ENCODE results near the gene PADI1.

The PADI1 gene

DNA sequence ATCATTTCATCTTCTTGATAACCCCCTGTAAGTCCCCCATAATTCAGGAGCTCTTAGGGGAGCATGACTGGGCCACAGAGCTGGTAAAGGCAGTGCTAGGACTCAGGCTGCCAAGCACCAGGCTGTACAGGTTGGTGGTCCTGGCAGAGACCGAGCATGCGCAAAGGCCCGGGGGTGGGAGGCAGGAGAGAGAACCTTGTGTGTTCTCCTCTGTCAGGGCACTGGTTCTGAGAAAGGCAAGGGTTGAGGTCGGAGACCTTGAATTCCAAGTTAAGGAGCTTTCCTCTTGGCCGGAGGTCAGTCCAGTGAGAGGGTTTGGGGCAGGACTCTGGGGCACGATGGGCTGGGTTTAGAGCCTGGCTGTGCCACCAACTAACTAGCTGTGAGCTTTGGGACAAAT is 67.1 kb downstream of the PADI1 start:
- DNase-seq (ENCODE audit: low spot score), result no peak

DNA sequence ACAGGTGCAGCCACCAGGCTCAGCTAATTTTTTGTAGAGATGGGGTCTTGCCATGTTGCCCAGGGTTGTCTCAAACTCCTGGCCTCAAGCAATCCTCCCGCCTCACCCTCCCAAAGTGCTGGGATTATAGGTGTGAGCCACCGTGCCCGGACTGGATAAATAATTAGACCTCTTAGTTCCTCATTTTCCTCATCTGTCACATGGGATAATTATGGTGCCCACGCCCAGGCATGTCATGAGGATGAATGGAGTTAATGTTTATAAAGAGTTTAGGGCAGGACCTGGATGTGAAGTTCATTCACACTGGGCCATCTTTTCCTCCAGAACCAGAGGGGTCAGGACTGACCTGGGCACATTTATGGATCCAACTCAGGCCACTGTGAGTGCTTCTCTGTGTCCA is 67.7 kb downstream of the PADI1 start:
- no peak for DNase-seq (ENCODE audit: low spot score)

DNA sequence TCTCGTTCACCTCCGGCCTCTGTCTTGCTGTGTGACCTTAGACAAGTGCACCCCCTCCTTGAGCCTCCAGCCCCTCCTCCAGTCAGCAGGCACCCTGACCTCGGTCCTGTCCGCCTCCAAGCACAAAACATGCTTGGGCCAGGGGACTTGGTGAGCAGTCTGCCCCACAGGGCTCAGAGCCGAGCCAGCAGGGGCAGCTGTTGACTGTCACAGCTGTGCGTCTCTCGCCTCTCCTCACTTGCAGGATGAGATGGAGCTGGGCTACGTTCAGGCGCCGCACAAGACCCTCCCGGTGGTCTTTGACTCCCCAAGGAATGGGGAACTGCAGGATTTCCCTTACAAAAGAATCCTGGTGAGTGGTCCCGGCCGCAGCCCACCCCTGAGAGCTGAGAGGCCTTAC is 68.2 kb downstream of the PADI1 start:
- peak; percentile 45 for DNase-seq (ENCODE audit: low spot score)

DNA sequence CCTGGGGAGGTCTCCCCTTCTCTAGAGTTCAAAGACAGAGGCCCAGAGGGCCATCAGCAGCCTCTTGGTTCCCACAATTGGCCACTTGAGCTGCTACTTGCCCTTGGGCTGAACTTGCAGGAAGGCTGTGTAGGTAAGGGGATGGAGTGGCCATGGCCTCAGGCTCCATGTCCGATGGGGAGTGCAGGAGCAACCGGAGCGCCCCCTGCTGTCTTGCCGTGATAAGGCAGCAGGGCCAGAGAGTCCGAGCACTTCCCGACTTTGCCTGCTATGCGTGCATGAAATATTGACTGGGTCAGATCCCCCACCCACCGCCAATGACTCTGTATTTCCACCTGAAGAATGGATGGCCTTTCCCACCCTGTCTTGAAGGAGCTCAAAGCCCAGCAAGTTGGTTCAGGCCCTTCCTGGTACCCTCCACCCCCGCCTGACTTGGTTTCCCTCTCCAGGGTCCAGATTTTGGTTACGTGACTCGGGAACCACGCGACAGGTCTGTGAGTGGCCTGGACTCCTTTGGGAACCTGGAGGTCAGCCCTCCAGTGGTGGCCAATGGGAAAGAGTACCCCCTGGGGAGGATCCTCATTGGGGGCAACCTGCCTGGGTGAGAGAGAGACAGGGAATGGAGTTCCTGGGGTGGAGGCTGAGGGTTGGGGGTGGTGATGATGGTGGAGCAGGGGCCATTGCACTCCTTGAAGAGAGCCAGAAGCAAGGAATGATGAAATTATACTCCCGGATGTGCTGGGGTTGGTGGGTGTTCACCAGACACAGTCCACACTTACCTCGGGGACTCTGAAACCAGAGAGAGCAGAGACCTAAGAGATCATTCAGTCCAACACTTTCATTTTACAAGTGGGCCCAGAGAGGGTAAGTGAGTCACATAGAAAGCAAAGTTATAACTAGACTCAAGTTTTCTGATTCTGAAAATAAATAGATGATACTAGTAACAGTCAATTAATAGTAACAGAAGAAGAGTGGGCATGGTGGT is 69.5 kb downstream of the PADI1 start:
- DNase-seq (ENCODE audit: low spot score), result peak; percentile 60

DNA sequence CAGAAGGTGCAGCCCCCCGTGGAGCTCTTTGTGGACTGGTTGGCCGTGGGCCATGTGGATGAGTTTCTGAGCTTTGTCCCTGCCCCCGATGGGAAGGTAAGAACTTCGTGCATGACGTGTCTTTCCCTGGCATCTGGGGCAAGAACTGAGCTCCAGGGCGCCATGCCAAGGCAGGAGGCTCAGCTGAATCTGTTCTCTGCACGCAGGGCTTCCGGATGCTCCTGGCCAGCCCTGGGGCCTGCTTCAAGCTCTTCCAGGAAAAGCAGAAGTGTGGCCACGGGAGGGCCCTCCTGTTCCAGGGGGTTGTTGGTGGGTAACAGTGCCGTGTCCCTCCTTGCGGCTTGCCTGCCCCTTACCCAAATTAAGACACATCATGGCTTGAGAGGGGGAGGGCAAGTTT is 71.6 kb downstream of the PADI1 start:
- DNase-seq (ENCODE audit: low spot score), result no peak

DNA sequence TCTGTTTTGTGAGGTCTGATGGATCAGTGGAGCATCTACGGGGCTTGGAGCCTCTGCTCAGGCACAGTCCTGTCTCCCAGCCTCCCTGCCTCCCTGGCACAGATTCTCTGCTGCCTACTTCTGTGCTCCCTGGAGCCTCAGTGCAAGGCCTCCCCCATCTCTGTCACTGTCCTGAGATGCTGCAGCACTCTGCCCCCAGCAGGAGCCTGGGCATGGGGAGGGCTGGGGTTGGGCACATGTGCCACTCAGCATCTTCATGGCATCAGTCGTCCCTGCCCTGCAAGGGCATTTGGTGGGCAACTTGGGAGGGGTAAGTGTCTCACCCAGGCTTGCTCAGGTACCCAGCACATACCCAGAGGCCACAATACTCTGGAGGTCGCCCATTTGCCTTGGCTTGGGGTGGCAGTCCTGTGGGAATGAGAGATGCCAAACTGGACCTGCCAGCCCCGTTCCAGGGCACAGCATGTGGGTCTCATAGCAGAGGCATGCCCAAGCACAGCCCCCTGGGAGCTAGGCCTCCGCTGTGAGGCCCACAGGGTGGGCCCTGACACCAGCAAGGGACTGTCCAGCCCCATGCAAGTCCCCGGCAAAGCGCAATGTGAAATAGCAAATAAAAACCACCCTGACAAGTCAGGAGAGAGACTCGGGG is 72.7 kb downstream of the PADI1 start:
- no peak for DNase-seq (ENCODE audit: low spot score)

DNA sequence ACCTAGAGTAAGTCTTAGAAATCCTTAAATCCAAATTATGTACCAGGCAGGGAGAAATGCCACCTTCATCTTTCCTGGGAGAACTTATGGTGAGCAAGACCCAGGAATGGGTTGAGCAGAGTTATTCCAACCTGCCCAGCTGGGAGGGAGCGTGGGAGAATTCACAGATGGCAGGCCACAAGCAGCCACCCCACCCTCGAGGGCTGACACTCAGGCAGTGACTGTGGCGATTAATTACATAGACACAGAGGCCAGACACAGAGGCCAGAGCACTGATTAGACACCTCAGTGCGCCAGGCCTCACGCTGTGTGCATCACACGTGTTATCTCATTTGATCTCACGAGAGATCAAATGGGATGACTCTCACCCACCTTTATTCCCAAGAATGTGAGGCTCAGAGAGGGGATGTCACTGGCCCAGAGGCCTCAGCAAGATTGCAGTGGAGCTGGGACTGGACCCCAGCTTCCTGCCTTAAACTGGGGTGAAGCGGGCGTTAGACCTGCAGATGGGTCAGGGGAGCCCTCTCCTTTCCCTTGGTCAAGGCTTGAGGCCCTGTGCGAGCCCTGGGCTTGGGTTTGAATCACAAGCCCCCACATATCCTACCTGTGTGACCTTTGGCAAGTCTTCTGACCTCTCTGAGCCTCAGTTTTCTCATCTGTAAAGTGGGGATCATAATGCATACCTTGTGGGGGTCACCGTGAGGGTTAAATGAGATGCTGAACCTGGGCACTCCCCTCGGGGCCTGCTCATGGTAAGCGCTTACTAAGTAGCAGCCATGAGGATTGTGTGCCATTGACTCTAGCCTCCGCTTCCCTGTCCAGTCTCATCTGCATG is 74.3 kb downstream of the PADI1 start:
- no peak for DNase-seq (ENCODE audit: low spot score)

DNA sequence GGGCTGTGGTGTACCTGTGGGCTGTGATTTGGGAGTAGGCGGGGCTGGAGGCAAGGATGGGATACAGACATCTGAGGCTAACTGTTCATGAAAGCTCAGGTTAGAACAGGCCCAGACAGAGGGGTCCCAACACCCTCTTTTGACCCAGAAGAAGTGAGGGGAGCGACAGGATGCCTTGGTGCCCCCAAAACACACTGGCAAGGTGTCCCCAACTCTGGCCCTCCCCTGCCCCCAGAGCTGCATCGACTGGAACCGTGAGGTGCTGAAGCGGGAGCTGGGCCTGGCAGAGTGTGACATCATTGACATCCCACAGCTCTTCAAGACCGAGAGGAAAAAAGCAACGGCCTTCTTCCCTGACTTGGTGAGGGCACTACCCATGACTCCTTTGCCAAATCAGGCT is 75.5 kb downstream of the PADI1 start:
- no peak for DNase-seq (ENCODE audit: low spot score)

DNA sequence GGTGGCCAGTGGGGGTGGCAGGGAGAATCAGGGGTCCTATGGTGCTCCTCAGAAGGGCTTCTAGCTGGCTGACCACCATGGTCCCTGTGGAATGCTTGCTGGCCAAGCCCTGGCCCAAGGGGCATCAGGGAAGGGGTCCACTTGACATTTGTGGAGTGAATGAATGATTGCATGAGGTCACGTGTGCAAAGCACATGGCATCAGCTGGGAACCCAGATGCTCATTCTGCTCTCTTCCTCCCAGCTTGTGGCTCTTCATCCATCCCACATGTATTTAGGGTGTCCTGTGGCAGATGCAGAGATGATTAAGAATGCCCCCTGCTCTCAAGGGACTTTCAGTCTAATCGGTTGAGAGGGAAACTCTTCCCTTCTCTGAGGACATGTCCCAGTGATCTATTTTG is 76.0 kb downstream of the PADI1 start:
- DNase-seq (ENCODE audit: low spot score), result no peak

DNA sequence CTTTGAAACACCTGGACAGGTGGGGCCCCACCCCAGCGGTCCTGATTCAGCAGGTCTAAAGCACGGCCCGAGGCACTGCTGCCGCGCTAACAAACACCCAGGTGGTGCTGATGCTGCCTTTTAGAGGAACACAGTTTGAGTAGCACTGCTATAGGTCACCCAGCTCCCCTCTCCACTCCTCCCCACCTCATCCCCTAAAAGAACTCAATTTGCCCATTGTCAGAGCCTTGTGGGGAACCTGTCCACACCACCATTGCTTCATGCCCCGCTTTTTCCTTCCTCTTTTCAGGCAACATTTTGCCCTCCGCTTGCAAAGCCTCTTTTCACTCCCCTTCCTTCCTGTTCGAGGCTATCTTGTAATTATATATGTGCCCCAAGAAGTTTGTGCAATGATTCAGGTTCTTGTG is 76.8 kb downstream of the PADI1 start:
- no peak for DNase-seq (ENCODE audit: low spot score)

DNA sequence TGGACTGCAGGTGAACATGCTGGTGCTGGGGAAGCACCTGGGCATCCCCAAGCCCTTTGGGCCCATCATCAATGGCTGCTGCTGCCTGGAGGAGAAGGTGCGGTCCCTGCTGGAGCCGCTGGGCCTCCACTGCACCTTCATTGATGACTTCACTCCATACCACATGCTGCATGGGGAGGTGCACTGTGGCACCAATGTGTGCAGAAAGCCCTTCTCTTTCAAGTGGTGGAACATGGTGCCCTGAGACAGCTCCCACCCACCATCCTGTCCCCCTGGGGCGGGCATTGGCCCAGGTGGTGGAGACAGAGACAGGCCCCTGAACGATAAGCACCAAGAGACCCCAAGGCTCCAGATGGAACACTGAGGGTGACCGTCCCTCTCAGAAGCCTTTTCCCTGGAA is 77.9 kb downstream of the PADI1 start:
- DNase-seq (ENCODE audit: low spot score), result no peak

DNA sequence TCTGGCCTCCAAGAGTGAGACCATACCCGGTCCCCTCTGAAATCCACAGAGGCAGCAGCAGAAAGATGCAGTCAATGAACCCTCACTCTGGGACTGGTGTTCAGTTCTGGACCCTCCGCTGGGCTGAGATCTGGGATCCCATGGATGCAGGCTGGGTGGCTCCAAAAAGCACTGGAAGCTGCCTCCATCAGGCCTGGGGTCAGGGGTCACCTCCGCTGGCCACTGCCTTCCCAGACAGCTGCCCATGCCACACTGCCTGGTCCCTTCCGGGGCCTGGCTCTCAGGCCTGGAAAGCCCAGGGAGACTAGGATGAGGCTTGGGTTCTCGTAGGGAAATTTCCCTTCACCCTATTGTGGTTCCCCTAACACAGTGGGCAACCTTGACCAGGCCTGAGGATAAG is 81.7 kb downstream of the PADI1 start:
- DNase-seq (ENCODE audit: low spot score), result no peak

DNA sequence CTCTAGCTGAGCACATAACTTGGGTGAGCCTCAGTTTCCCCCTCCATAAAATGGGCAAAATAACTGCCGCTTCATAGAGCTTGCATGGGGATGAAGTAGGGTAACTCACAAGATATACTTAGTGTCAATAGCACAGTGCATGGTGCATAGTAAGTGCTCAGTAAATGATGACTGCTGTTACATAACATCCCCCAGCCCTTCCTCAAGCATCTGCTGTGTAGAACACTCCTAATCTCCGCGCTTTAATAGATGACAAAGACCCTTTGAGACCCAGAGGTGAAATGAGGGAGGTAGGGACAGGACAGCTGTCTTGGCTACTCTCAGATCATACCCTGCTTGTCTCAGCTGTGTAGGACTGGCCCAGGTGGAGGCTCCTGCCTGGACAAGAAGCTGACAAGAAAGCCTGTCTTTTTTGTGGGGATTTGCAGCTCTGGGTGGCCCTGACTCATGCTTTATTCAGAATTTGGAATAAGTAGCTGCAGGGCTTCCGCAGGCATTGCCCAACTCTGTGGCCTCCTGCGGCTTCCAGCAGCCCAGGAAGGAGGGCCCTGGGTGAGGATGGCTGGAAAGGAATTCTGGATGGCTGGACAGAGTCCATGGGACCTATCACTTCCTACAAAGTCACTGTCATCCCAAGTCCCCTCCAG is 82.3 kb downstream of the PADI1 start:
- no peak for DNase-seq (ENCODE audit: low spot score)

DNA sequence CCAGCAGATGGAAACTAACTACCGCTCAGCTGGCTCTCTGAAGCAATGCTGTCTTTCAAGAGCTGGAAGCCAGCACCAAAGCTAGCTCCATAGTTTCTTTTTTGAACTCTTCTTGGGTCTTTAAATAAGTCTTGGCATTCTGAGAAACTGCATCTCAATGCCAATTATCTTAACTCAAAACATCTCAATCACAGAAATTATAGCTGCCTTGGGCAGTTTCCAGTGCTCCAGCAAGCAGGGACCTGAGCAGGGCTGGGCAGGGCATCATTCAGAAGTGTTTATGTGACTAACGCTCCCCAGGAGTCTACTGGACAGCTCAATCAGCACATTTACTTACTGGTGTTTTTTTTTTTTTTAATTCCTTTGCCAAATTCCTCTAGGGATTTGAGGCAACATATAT is 84.8 kb downstream of the PADI1 start:
- DNase-seq (ENCODE audit: low spot score), result no peak

DNA sequence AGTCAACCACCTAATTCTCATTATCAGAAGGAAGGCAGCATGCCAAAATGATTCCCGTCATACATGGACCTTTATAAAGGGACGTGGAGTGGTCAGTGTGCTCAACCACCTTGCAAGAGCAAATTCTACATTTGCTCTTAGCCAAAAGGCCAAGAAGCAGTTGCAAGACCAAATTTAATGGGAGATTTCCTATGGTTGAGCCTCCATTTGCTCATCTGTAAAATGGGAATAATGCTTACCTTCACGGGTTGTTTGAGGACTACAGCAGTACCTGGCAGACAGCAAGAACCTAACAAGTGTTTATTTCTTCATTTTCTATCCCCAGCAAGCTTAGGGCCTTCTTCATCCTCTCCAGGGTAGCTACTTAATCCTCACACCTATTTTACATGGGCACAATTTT is 85.6 kb downstream of the PADI1 start:
- no peak for DNase-seq (ENCODE audit: low spot score)

DNA sequence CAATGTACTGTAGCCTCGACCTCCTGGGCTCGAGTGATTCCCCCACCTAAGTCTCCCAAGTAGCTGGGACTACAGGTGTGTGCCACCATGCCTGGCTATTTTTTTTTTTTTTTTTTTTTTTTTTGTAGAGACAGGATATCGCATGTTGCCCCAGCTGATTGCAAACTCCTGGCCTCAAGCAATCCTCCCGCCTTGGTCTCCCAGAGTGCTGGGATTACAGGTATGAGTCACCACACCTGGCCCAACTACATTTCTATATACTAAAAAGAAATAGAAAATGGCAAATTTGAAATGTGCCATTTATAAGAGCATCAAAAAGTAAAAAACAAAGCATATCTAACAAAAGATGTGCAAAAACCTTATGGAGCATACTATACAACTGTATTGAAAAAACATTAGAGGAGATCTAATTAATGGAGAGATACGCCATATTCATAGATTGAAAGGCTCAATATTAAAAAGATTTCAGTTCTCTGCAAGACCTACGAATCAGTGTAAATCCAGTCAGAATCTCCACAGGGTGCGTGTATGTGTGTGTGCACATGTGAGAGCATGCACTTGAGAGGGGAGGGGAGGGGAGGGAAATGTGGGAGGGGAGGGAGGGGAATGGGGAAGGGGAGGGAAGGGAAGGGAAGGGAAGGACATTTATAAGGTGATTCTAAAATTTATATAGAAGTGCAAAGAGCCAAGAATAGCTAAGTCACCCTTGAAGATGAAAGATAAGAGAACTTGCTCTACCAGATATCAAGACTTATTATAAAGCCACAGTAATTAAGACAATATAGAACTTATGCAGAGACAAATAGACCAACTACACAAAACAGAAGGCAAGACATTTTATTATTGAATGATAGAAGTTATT is 87.6 kb downstream of the PADI1 start:
- DNase-seq (ENCODE audit: low spot score), result no peak

DNA sequence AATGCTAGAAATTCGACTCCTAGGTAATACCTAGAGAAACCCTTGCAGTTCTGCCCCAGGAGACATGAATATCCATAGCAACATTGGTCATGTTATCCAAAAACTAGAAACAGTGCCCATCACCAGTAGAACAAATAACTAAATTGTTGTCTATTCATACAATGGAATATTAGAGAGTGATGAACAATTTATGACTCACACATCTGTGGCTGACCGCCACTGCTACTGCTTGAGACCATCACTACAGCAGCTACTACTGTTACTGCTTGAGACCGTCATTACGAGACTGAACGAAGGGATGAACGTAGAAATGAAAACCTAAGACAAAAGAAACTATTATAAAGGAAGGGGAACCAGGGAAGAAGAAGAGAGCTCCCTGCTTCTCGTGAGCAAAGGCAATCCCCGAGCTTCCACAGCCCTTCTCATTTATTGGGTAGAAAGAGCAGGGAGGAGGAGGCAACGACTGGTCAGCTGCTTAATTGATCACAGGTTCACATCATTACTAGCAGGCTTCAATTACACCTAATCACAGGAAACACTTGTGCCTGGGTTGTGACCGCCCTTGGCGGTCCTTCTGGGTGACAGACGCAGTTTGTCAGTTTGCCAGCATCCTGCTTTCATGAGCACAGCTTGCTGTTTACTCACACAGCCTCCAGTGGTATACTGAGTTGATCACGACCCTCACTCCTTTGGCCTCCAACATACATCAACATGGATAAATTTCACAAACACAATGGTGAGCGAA is 88.9 kb downstream of the PADI1 start:
- DNase-seq (ENCODE audit: low spot score), result no peak

DNA sequence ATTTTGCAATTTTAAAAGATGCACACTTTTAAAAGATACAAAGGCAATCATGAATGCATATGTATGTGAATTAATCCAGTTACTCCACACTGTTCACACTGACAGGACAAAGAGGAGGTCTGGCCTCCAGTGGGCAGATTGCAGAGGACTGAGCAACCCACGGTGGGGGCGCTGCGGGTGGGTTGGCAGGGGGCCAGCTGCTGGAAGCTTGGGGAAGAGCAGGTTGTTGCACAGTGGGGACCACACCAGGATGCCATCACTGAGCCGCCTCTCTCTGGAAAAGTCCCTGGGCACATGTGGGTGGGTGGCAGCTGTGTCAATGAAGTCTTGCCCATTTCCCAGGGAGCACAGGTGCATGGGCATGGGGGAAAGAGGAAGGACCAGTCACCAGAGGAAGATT is 90.4 kb downstream of the PADI1 start:
- no peak for DNase-seq (ENCODE audit: low spot score)

All from left forelimb (tissue), 1 donor.